Colonic mucosa (tissue), 4 donors: Measurements from ENCODE around the gene NNMT. TPM values are rescaled to one million over a fixed set of nuclear protein-coding genes. Genes with fewer than 3 reads are reported as not detected.
A peak's percentile ranks its signal among the peaks of the same experiment; 100 is the strongest.

Source experiments
- DNase-seq: peaks from one replicate; pipeline ENCODE4 v3.0.0-alpha.2; 2020
- H3K27ac ChIP-seq: fragments of 200-600 bp; one replicate; pipeline ENCODE4 v1.8.0; 2021
- H3K27me3 ChIP-seq: fragments of 200-600 bp; one replicate; pipeline ENCODE4 v1.8.0; 2021
- H3K36me3 ChIP-seq: fragments of 200-600 bp; one replicate; pipeline ENCODE4 v1.8.0; 2021
- H3K4me1 ChIP-seq: fragments of 200-600 bp; one replicate; pipeline ENCODE4 v1.8.0; 2021; ENCODE audit warnings: mild to moderate bottlenecking
- H3K4me3 ChIP-seq: fragments of 200-600 bp; one replicate; pipeline ENCODE4 v1.8.0; 2021
- H3K9ac ChIP-seq, 2 donors: one replicate each; pipeline ENCODE4 v1.7.0; 2013; ENCODE audit warnings: control low read depth in 2 of 2, low read depth in 2 of 2, low read length in 2 of 2
- H3K9me3 ChIP-seq: fragments of 200-600 bp; one replicate; pipeline ENCODE4 v1.8.0; 2021
- CTCF ChIP-seq: fragments of 200-600 bp; IDR thresholded peaks from one replicate; pipeline ENCODE4 v1.8.0; 2022; ENCODE audit warnings: antibody characterized with exemption, mild to moderate bottlenecking
- intact Hi-C: fragments of 100-400 bp; cut with DNase I; formaldehyde crosslinking; loops from one replicate; pipeline ENCODE4 v1.14.1; 2022
- total RNA-seq, 2 donors: library from RNA; stranded (reverse); fragmentation: NEBNext Ultra II Directional in 1 of 2; extraction: Animal tissue kit (Norgen Biotek cat#: 25700) in 1 of 2; gene quantifications; one replicate each; pipeline ENCODE4 v1.2.1, GENCODE V29; 2021
- donor health status: healthy.
- donor health status: DM: no; HTN: no; CAD: no.
- donor health status: DM: no; HTN: no; CAD: no.

Gene NNMT
- total RNA-seq, 2 donors from 2014 or later = 13.7 to 41.3 TPM

GRCh38 chr11:114344494-114344893, 48.3 kb downstream of the NNMT start:
- no peak for DNase-seq
- H3K4me1 ChIP-seq = no peaks in the 10 kb centered on the region
- no peaks in the 10 kb centered on the region for H3K27me3 ChIP-seq
- H3K4me3 ChIP-seq = no peak overlapping the region
- no peak overlapping the region for H3K27ac ChIP-seq
- TF ChIP-seq CTCF = no peak
- H3K36me3 ChIP-seq = no peaks in the 10 kb centered on the region
- no peaks in the 10 kb centered on the region for H3K9me3 ChIP-seq
- intact Hi-C loops = loop anchor here (10.0 kb wide), 1 partner anchor 60 kb away; the partner anchor contains the start of genes C11orf71 and RBM7
- no peak overlapping the region for H3K9ac ChIP-seq

- no peaks in the 10 kb centered on the region for H3K36me3 ChIP-seq
- no peaks in the 10 kb centered on the region for H3K27me3 ChIP-seq
- no peak overlapping the region for H3K27ac ChIP-seq
- H3K4me1 ChIP-seq = no peaks in the 10 kb centered on the region
- no peaks in the 10 kb centered on the region for H3K9me3 ChIP-seq
- H3K9ac ChIP-seq = no peak overlapping the region
- no peak for TF ChIP-seq CTCF
- no peak for DNase-seq
- intact Hi-C loops = loop anchor here (10.0 kb wide), 1 partner anchor 59 kb away; the partner anchor contains the start of genes C11orf71 and RBM7
- no peak overlapping the region for H3K4me3 ChIP-seq
Observed at GRCh38 chr11:114345575-114346222, 49.5 kb downstream of the NNMT start.

- Histone ChIP-seq H3K36me3 (no peaks in the 10 kb centered on the region), H3K9me3 (no peaks in the 10 kb centered on the region), H3K27ac (no peak overlapping the region), H3K27me3 (no peaks in the 10 kb centered on the region), H3K9ac (no peak overlapping the region), H3K4me1 (no peaks in the 10 kb centered on the region), H3K4me3 (no peak overlapping the region)
- intact Hi-C loops = loop anchor here (10.0 kb wide), 1 partner anchor 58 kb away; the partner anchor contains the start of genes C11orf71 and RBM7
- no peak for DNase-seq
- TF ChIP-seq CTCF = no peak
Observed at GRCh38 chr11:114346709-114347141, 50.5 kb downstream of the NNMT start.

GRCh38 chr11:114348200-114349191, 52.3 kb downstream of the NNMT start:
- Histone ChIP-seq H3K9ac (no peak overlapping the region), H3K9me3 (no peaks in the 10 kb centered on the region), H3K4me3 (no peak overlapping the region), H3K4me1 (no peaks in the 10 kb centered on the region), H3K27me3 (no peaks in the 10 kb centered on the region), H3K36me3 (no peaks in the 10 kb centered on the region), H3K27ac (no peak overlapping the region)
- intact Hi-C loops = loop anchor here (10.0 kb wide), 1 partner anchor 56 kb away; the partner anchor contains the start of genes C11orf71 and RBM7
- DNase-seq = peak; percentile 75
- TF ChIP-seq CTCF = peak; percentile 45

- DNase-seq = no peak
- Histone ChIP-seq H3K36me3 (no peaks in the 10 kb centered on the region), H3K27me3 (no peaks in the 10 kb centered on the region), H3K4me3 (no peak overlapping the region), H3K4me1 (no peaks in the 10 kb centered on the region), H3K9ac (no peak overlapping the region), H3K9me3 (no peaks in the 10 kb centered on the region), H3K27ac (no peak overlapping the region)
- no peak for TF ChIP-seq CTCF
- intact Hi-C loops = no loop called here
Observed at GRCh38 chr11:114350022-114350421, 53.8 kb downstream of the NNMT start.
